IMR-90 (cell line): ENCODE measurements around the gene ANO2. TPM values are rescaled to one million over a fixed set of nuclear protein-coding genes. Genes with fewer than 3 reads are reported as not detected.

Experiments used
- ATAC-seq: fragments of 200-7000 bp; cut with Tn5 transposase; 2 replicates; pipeline ENCODE4 v1.9.1; 2020; ENCODE audit warnings: low read depth, mild to moderate bottlenecking, moderate library complexity
- BruUV-seq: library from RNA; stranded (reverse); fragments of 400-500 nt; replicated peaks from 2 replicates; lab custom pipeline; 2021; lab: Mats Ljungman, UMichigan
- CTCF ChIA-PET: fragments of 300-600 bp; formaldehyde crosslinking; extraction: SDS; loops from one replicate; lab custom pipeline; 2021; ENCODE audit warnings: antibody characterized with exemption; lab: Yijun Ruan, JAX
- POLR2A ChIA-PET: fragments of 300-600 bp; sonication (Branson Sonifier 250); formaldehyde crosslinking; loops from one replicate; lab custom pipeline; 2022; ENCODE audit warnings: antibody characterized with exemption; ENCODE audit not compliant: unreplicated experiment; lab: Charles Lee
- DNase-seq: peaks from one replicate; pipeline ENCODE4 v3.0.0; 2013
- H2AFZ ChIP-seq: replicated peaks from 2 replicates; pipeline ENCODE3; 2013; ENCODE audit warnings: low read length, mild to moderate bottlenecking; ENCODE audit not compliant: poor library complexity
- H2AK5ac ChIP-seq: 2 replicates; pipeline ENCODE4 v1.6.1; 2013; ENCODE audit warnings: low read depth, low read length, inconsistent platforms
- H2AK9ac ChIP-seq: replicated peaks from 2 replicates; pipeline ENCODE3; 2013; ENCODE audit warnings: mild to moderate bottlenecking, low read depth, low read length, moderate library complexity; ENCODE audit not compliant: poor library complexity
- H2BK120ac ChIP-seq: 2 replicates; pipeline ENCODE4 v1.6.1; 2013; ENCODE audit warnings: low read depth, low read length, inconsistent platforms
- H2BK15ac ChIP-seq: 3 replicates; pipeline ENCODE4 v1.6.1; 2013; ENCODE audit warnings: low read depth, low read length, inconsistent platforms
- H2BK20ac ChIP-seq: 2 replicates; pipeline ENCODE4 v1.6.1; 2013; ENCODE audit warnings: low read depth, mild to moderate bottlenecking, inconsistent platforms, low read length, moderate library complexity
- H2BK5ac ChIP-seq: 2 replicates; pipeline ENCODE4 v1.6.1; 2013; ENCODE audit warnings: mild to moderate bottlenecking, low read depth, low read length, inconsistent platforms; ENCODE audit not compliant: poor library complexity, severe bottlenecking
- H3K14ac ChIP-seq: replicated peaks from 2 replicates; pipeline ENCODE4 v1.6.1; 2013; ENCODE audit warnings: low read depth, low read length, inconsistent platforms
- H3K18ac ChIP-seq: 2 replicates; pipeline ENCODE4 v1.6.1; 2013; ENCODE audit warnings: low read depth, low read length, control low read depth
- H3K23ac ChIP-seq: 2 replicates; pipeline ENCODE4 v1.6.1; 2013; ENCODE audit warnings: low read depth, low read length, inconsistent platforms
- H3K27ac ChIP-seq: 2 replicates; pipeline ENCODE4 v1.5.1; 2013; ENCODE audit warnings: mild to moderate bottlenecking, control low read depth, low read length; ENCODE audit not compliant: insufficient read depth
- H3K27me3 ChIP-seq: 2 replicates; pipeline ENCODE4 v1.6.1; 2013; ENCODE audit warnings: low read length; ENCODE audit not compliant: control insufficient read depth, insufficient read depth
- H3K36me3 ChIP-seq: 2 replicates; pipeline ENCODE4 v1.6.1; 2013; ENCODE audit warnings: low read length, mixed read lengths; ENCODE audit not compliant: control insufficient read depth, insufficient read depth
- H3K4ac ChIP-seq: 2 replicates; pipeline ENCODE4 v1.6.1; 2013; ENCODE audit warnings: low read depth, low read length, inconsistent platforms
- H3K4me1 ChIP-seq: 2 replicates; pipeline ENCODE4 v1.6.1; 2013; ENCODE audit warnings: low read length, mixed read lengths; ENCODE audit not compliant: control insufficient read depth, insufficient read depth
- H3K4me2 ChIP-seq: 2 replicates; pipeline ENCODE4 v1.6.1; 2013; ENCODE audit warnings: low read depth, mild to moderate bottlenecking, control low read depth, low read length, moderate library complexity
- H3K4me3 ChIP-seq: 2 replicates; pipeline ENCODE4 v1.5.1; 2013; ENCODE audit warnings: low read depth, mild to moderate bottlenecking, control low read depth, low read length, moderate library complexity; ENCODE audit not compliant: insufficient read depth
- H3K56ac ChIP-seq: 2 replicates; pipeline ENCODE4 v1.6.1; 2013; ENCODE audit warnings: low read length, inconsistent platforms; ENCODE audit not compliant: insufficient read depth; ENCODE audit errors: extremely low read depth
- H3K79me1 ChIP-seq, 2 experiments: 2 replicates each; pipeline ENCODE4 v1.6.1; 2013; ENCODE audit warnings: low read length in 2 of 2, inconsistent platforms in 1 of 2, low read depth in 1 of 2
- H3K9ac ChIP-seq: 2 replicates; pipeline ENCODE4 v1.6.1; 2013; ENCODE audit warnings: low read depth, low read length, control low read depth
- H3K9me1 ChIP-seq: 2 replicates; pipeline ENCODE4 v1.6.1; 2013; ENCODE audit warnings: low read length, inconsistent platforms; ENCODE audit not compliant: insufficient read depth
- H3K9me3 ChIP-seq: 2 replicates; pipeline ENCODE4 v1.6.1; 2013; ENCODE audit warnings: low read length; ENCODE audit not compliant: control insufficient read depth, insufficient read depth
- H4K20me1 ChIP-seq: 2 replicates; pipeline ENCODE4 v1.6.1; 2013; ENCODE audit warnings: low read length, inconsistent platforms; ENCODE audit not compliant: insufficient read depth
- H4K5ac ChIP-seq: 2 replicates; pipeline ENCODE4 v1.6.1; 2013; ENCODE audit warnings: mild to moderate bottlenecking, low read depth, low read length, control low read depth
- H4K8ac ChIP-seq, 2 experiments: 2 replicates each; pipeline ENCODE4 v1.6.1; 2013; ENCODE audit warnings: low read depth in 2 of 2, low read length in 2 of 2, control low read depth in 1 of 2, inconsistent platforms in 1 of 2
- H4K91ac ChIP-seq: 2 replicates; pipeline ENCODE4 v1.6.1; 2013; ENCODE audit warnings: low read depth, low read length, inconsistent platforms; ENCODE audit not compliant: insufficient read depth
- MAZ ChIP-seq: IDR thresholded peaks from 2 replicates; pipeline ENCODE4 v1.6.1; 2012; ENCODE audit warnings: low read depth, mild to moderate bottlenecking, low read length, improper control_type of control experiment, moderate library complexity, borderline replicate concordance
- WGBS, 2 experiments: methylation state at CpG; one replicate each; pipeline versions ENCODE4 v1.1.5 to v1.1.7; 2013; ENCODE audit warnings: missing lambda C conversion rate in 2 of 2; ENCODE audit not compliant: insufficient read length in 1 of 2; ENCODE audit errors: extremely low coverage in 2 of 2; 5-methylcytosine and 5-hydroxymethylcytosine counted together
- dilution Hi-C: fragments of 300-500 bp; cut with HindIII; formaldehyde crosslinking; loops from one replicate; pipeline ENCODE4 v1.14.3; 2018; ENCODE audit warnings: low sequenced_read_pairs; ENCODE audit not compliant: unreplicated experiment
- in situ Hi-C: fragments of 300-500 bp; cut with MboI; formaldehyde crosslinking; loops from 3 replicates; pipeline ENCODE4 v1.14.3; 2019; ENCODE audit warnings: low sequenced_read_pairs, inconsistent platforms, mixed read lengths
- intact Hi-C: fragments of 100-400 bp; cut with micrococcal nuclease; formaldehyde crosslinking; loops from 2 replicates; pipeline ENCODE4 v1.10.0; 2022
- polyA plus RNA-seq, 3 experiments: library from polyadenylated mRNA; depleted of rRNA; stranded (reverse); fragments of >200 nt; gene quantifications; 2 replicates each; pipeline ENCODE4 v1.2.3, GENCODE V29; 2012; ENCODE audit warnings: low replicate concordance in 1 of 3
- total RNA-seq: library from RNA; depleted of rRNA; stranded (reverse); fragments of >200 nt; gene quantifications from 2 replicates; pipeline ENCODE4 v1.2.3, GENCODE V29; 2012

The ANO2 gene
- total and polyA plus RNA-seq, 2 of the 4 experiments (the other 2 are of a cell fraction), result 0.22 TPM; not detected in 1

GRCh38 chr12:5925646-5926045, 19.4 kb downstream of the ANO2 start:
- in situ Hi-C loops, result no loop called here
- H4K20me1 ChIP-seq, result no peaks in the 10 kb centered on the region
- intact Hi-C loops, result no loop called here
- no peak overlapping the region for H2BK20ac ChIP-seq
- no peaks in the 10 kb centered on the region for H3K79me1 ChIP-seq
- no peak overlapping the region for H2AK9ac ChIP-seq
- no peak overlapping the region for H2AFZ ChIP-seq
- no peaks in the 10 kb centered on the region for H3K36me3 ChIP-seq
- H3K4ac ChIP-seq, result no peak overlapping the region
- H2BK15ac ChIP-seq, result no peak overlapping the region
- no peaks in the 10 kb centered on the region; the same call in 1 of the 2 replicates for H3K9me3 ChIP-seq
- dilution Hi-C loops, result no loop called here
- ATAC-seq (no peak), DNase-seq (no peak)
- no peak overlapping the region for H3K4me2 ChIP-seq
- no peak overlapping the region for H4K5ac ChIP-seq
- no peak overlapping the region for H3K14ac ChIP-seq
- no peak overlapping the region for H3K27ac ChIP-seq
- H3K18ac ChIP-seq, result no peak overlapping the region
- peaks cover 13% of the 10 kb centered on the region for H3K27me3 ChIP-seq
- no peak overlapping the region for H2BK5ac ChIP-seq
- no peak overlapping the region for H4K91ac ChIP-seq
- ChIA-PET POLR2A (no interaction called here), CTCF (no interaction called here)
- H4K8ac ChIP-seq, result no peak overlapping the region
- H3K23ac ChIP-seq, result no peak overlapping the region
- no peak overlapping the region for H3K56ac ChIP-seq
- no peaks in the 10 kb centered on the region for H3K9me1 ChIP-seq
- H3K4me3 ChIP-seq, result no peak overlapping the region
- no peak overlapping the region for H2AK5ac ChIP-seq
- no peaks in the 10 kb centered on the region for H3K4me1 ChIP-seq
- H3K9ac ChIP-seq, result no peak overlapping the region
- no peak overlapping the region for H2BK120ac ChIP-seq
- no TSS peak for BruUV-seq
- WGBS, 2 experiments, result 33% methylated on average over 1 of the region's 9 CpGs; no CpG with 5 or more reads in 1 of the 2 experiments
- no peak for TF ChIP-seq MAZ
